GM20431 (cell line): ENCODE measurements around the gene PROX2.

Source experiments
- in situ Hi-C: fragments of 300-500 bp; cut with MseI, MboI; formaldehyde crosslinking; loops from one replicate; pipeline ENCODE4 v1.15.0; 2020; ENCODE audit warnings: low sequenced_read_pairs; ENCODE audit not compliant: unreplicated experiment

PROX2 gene

GRCh38 chr14:74852922-74853530, 22.9 kb downstream of the PROX2 start:
- in situ Hi-C loops = no loop called here

GRCh38 chr14:74848768-74849167, 27.2 kb downstream of the PROX2 start:
- in situ Hi-C loops = no loop called here

GRCh38 chr14:74846968-74847665, 28.8 kb downstream of the PROX2 start:
- in situ Hi-C loops = no loop called here

- in situ Hi-C loops = no loop called here
These were observed 29.8 kb downstream of the PROX2 start for GRCh38 chr14:74846168-74846567.

GRCh38 chr14:74843653-74844052, 32.3 kb downstream of the PROX2 start:
- in situ Hi-C loops = no loop called here

- in situ Hi-C loops = no loop called here
These were observed 34.4 kb downstream of the PROX2 start for GRCh38 chr14:74841230-74842207.

- in situ Hi-C loops = no loop called here
These were observed 35.3 kb downstream of the PROX2 start for GRCh38 chr14:74840603-74841030.

GRCh38 chr14:74838166-74838565, 37.8 kb downstream of the PROX2 start:
- in situ Hi-C loops = no loop called here

GRCh38 chr14:74836251-74836960, 39.5 kb downstream of the PROX2 start:
- in situ Hi-C loops = no loop called here

- in situ Hi-C loops = no loop called here
These were observed 40.2 kb downstream of the PROX2 start for GRCh38 chr14:74835645-74836250.

GRCh38 chr14:74834692-74835392, 41.1 kb downstream of the PROX2 start:
- in situ Hi-C loops = no loop called here

GRCh38 chr14:74832849-74833248, 43.1 kb downstream of the PROX2 start:
- in situ Hi-C loops = no loop called here

GRCh38 chr14:74829251-74829650, 46.7 kb downstream of the PROX2 start:
- in situ Hi-C loops = no loop called here

GRCh38 chr14:74826574-74826973, 49.4 kb downstream of the PROX2 start:
- in situ Hi-C loops = no loop called here
